GM18951 (cell line): Measurements from ENCODE around the gene MATCAP1.

ENCODE experiments used
- POLR2A ChIP-seq: IDR thresholded peaks from 4 replicates; pipeline ENCODE4 v1.6.1; 2011; ENCODE audit warnings: mild to moderate bottlenecking; ENCODE audit not compliant: insufficient read length, insufficient read depth; ENCODE audit errors: extremely low read depth
- in situ Hi-C: fragments of 300-500 bp; cut with MboI; formaldehyde crosslinking; loops from one replicate; pipeline ENCODE4 v1.12.0; 2022; ENCODE audit warnings: low sequenced_read_pairs, mixed read lengths, inconsistent platforms; ENCODE audit not compliant: unreplicated experiment

Gene MATCAP1

GRCh38 chr16:67145746-67146145, 38.0 kb downstream of the MATCAP1 start:
- no peak for TF ChIP-seq POLR2A
- in situ Hi-C loops: no loop called here

- in situ Hi-C loops: no loop called here
- TF ChIP-seq POLR2A: no peak
Observed at GRCh38 chr16:67144943-67145342, 38.8 kb downstream of the MATCAP1 start.

- in situ Hi-C loops: no loop called here
- TF ChIP-seq POLR2A: no peak
Observed at GRCh38 chr16:67142342-67142741, 41.4 kb downstream of the MATCAP1 start.

- in situ Hi-C loops: no loop called here
Observed at GRCh38 chr16:67141391-67141790, 42.4 kb downstream of the MATCAP1 start.

GRCh38 chr16:67137605-67138004, 46.2 kb downstream of the MATCAP1 start:
- no peak for TF ChIP-seq POLR2A
- in situ Hi-C loops: no loop called here

More at GRCh38 chr16:67141391-67141790, 42.4 kb downstream of the MATCAP1 start:
- TF ChIP-seq POLR2A: no peak

GRCh38 chr16:67129422-67129821, 54.3 kb downstream of the MATCAP1 start:
- in situ Hi-C loops: no loop called here
- TF ChIP-seq POLR2A: no peak

GRCh38 chr16:67128887-67129286, 54.9 kb downstream of the MATCAP1 start:
- in situ Hi-C loops: no loop called here
- no peak for TF ChIP-seq POLR2A

GRCh38 chr16:67128417-67128816, 55.3 kb downstream of the MATCAP1 start:
- TF ChIP-seq POLR2A: no peak
- in situ Hi-C loops: no loop called here
